Measurements from ENCODE around the gene WNT7B. TPM values are rescaled to one million over a fixed set of nuclear protein-coding genes. Genes with fewer than 3 reads are reported as not detected.

The WNT7B gene
- polyA plus RNA-seq, 12 donors = 0.04 to 15.2 (median 0.19) TPM; not detected in 3

- no peak for DNase-seq
These were observed 68.0 kb downstream of the WNT7B start for GRCh38 chr22:45908961-45909360.

- DNase-seq = no peak
These were observed 69.0 kb downstream of the WNT7B start for GRCh38 chr22:45907996-45908395.

GRCh38 chr22:45907378-45907777 lies 69.6 kb downstream of the WNT7B start:
- no peak for DNase-seq

- no peak for DNase-seq
These were observed 70.0 kb downstream of the WNT7B start for GRCh38 chr22:45906946-45907345.

- DNase-seq = no peak
These were observed 70.8 kb downstream of the WNT7B start for GRCh38 chr22:45905924-45906865.

- no peak for DNase-seq
These were observed 71.5 kb downstream of the WNT7B start for GRCh38 chr22:45905326-45905923.

- no peak for DNase-seq
These were observed 72.7 kb downstream of the WNT7B start for GRCh38 chr22:45904236-45904635.

- no peak for DNase-seq
These were observed 73.4 kb downstream of the WNT7B start for GRCh38 chr22:45903355-45904135.

- no peak for DNase-seq
These were observed 79.2 kb downstream of the WNT7B start for GRCh38 chr22:45897736-45898135.

GRCh38 chr22:45896964-45897538 lies 79.9 kb downstream of the WNT7B start:
- no peak for DNase-seq

GRCh38 chr22:45896153-45896951 lies 80.6 kb downstream of the WNT7B start:
- DNase-seq = no peak

- DNase-seq = no peak
These were observed 81.4 kb downstream of the WNT7B start for GRCh38 chr22:45895436-45896152.

- DNase-seq = no peak
These were observed 83.4 kb downstream of the WNT7B start for GRCh38 chr22:45893516-45893915.

- no peak for DNase-seq
These were observed 84.1 kb downstream of the WNT7B start for GRCh38 chr22:45892681-45893461.

GRCh38 chr22:45891996-45892621 lies 84.9 kb downstream of the WNT7B start:
- DNase-seq = no peak

- no peak for DNase-seq
These were observed 85.4 kb downstream of the WNT7B start for GRCh38 chr22:45891471-45891995.

GRCh38 chr22:45891021-45891421 lies 85.9 kb downstream of the WNT7B start:
- no peak for DNase-seq

GRCh38 chr22:45890351-45890635 lies 86.7 kb downstream of the WNT7B start:
- no peak for DNase-seq

Data from muscle of arm (tissue), 12 donors.